GM21528 (cell line): ENCODE measurements around the gene GP1BB.

Experiments used
- ATAC-seq: cut with Tn5 transposase; IDR thresholded peaks from one replicate; pipeline ENCODE4 v1.9.1; 2021; ENCODE audit warnings: mild to moderate bottlenecking, moderate library complexity; ENCODE audit not compliant: unreplicated experiment, low FRiP score

GP1BB gene

DNA sequence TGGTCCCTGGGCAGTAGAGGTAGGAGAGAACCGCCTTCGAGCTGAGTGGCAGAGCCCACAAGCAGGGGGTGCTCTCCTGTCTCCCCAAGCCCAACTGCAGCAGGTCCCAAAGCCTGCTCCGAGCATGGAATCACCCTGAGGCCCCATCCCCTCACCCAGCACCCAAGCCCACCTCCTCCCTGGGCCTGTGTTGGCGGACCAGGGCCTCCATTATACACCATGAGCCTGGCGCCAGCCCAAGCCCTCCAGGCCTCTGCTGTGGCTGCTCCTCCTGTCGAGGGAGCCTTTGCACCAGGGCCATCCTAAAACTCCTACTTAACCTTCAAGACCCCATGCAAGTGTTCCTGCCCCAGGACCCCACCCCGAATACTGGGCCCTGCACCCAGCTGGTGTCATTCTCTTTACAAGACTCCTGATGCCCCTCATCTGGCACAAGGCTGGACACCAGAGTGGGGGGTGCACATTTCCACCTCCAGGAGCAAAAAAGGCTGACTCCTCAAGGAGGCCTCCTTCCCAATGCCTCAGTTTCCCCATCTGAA lies 16.6 kb downstream of the GP1BB start:
- no peak for ATAC-seq

DNA sequence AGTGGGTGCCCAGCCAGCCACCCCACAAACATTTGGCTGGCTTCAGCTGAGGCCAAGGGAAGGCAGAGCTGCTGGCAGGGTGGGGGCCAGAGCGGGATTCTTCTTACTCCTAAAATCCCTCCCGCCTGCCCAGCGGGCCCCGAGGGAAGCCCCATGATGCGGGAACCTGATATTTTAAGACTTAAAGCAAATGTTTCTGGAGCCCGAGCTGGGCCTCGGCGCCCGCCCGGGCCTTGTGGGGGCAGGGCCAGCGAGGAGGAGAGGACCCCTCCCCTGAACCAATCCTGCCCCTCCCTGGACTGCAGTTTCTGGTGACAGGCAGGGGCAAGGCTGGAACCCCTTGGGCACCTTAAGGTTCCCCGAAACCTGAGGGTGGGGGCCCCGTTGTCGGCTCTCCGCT lies 17.2 kb downstream of the GP1BB start:
- ATAC-seq, result no peak

DNA sequence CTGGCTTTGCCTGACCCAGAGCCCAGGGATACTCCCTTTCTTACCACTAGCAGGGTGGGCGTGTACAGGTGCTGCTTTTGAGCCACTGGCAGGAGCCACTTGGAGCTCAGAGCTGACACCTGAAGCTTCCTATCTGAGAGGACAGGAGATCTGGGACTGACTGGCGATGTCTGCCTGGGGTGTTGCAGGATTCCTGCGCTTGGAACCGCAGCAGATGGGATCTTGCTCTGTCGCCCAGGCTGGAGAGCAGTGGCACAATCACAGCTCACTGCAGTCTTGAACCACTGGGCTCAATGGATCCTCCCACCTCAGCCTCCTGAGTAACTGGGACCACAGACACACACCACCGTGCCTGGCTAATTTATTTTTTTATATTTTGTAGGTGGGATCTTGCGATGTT lies 17.7 kb downstream of the GP1BB start:
- ATAC-seq, result no peak

DNA sequence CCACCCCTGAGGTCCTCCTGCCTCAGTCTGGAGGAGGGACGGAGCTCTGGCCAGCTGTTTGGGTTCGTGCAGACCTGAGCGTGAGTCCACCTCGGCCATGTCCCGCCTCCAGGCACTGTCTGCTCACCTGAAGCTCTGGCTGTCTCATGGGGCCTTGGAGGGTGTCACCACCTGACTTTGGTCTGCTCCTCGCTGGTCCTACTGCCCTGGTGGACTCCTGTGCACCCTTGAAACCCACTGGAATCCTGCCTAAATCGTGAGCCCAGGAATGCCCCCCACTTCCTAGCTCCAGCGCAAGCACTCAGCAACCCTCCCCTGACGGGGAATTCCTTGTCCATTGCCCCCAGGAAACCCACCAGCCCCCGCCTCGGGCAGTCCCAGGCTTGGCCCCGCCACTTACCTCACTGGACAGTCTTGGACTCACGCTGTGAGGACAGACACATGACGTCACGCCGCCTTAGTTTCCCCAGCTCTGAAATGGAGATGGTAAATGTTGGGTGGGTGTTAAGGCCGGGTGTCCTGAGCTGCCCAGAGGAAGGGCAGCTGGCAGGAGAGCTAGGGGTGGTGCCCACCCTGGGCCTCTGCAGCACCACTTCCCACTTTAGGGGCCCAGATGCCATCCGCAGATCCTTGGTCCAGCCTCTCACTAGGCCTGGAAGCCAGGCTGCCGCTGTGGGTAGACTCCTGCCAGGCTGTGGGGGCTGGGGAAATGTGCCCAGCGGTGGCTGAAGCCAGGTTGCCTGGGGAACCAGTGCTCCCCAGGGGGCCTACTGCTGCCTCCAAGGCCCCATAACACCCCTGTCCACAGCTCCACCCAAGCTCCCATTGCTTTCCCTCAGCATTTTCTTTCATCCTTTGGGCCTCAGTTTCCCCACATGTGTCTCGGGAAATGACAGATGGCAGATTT lies 19.1 kb downstream of the GP1BB start:
- ATAC-seq, result no peak

DNA sequence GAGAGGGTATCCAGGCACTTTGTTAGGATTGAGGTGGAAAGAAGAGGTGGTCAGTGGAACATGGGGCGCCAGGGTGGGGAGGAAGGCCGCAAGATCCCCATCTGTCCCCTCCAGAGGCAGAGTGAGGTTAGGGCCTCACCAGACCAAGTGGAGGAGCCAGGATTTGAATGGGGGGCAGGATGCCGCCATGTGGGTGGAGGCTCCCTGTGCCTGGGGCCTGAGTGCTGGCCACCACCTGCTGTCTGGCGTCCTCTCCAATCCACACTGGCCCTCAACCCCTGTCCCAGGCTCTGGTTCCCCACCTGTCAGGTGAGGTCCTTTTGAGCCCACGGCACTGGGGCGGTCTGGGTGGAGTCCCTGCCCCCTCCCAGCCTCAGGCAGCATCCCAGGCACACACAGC lies 19.7 kb downstream of the GP1BB start:
- no peak for ATAC-seq

DNA sequence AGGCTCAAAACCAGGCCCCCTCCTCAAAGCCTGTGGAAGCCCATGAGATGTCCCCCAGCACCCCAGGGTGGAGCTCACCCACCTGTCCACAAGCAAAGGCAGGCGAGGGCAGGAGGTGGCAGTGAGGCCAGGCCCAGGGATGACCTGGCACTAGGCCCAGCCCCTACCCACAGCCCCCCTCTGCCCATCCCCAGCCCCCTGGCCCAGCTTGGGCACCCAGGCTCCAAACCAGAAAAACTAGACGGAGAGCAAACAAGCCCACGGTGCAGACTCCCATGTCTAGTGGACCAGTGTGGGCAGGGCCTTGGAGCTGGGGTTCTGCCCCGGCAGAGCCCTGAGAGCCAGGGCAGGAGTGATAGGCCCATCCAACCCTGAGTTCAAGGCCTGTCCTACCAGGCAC lies 20.3 kb downstream of the GP1BB start:
- no peak for ATAC-seq

DNA sequence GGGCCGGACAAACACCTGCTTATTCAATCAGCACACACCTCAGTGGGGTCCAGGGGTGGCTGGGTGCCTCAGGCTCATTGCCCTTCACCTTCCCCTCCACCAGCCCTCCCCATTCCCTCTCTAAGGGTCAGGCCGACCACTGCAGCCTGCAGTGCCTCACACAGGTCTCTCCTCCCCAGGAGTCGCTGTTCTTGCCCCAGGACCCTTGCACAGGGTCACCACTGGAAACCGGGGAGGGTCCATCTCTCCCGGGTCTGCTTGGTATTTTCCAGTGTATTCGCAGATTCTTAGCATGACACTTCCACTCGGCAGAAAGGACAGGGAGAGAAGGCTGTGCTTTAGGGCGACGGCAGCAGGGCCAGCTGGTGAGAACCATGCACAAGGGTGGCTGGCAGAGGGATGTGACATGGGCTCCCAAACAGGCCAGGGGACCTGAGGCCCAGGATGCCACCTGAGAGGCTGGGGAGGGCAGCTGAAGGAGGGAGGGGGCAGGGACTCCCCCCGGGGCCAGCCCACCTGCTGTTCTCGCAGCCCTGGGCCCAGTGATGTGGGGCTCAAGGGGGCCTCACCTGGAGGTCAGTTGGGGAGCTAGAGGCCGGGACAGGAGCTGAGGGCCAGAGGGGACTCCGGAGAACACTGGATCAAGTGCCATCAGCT lies 21.1 kb downstream of the GP1BB start:
- ATAC-seq, result no peak

DNA sequence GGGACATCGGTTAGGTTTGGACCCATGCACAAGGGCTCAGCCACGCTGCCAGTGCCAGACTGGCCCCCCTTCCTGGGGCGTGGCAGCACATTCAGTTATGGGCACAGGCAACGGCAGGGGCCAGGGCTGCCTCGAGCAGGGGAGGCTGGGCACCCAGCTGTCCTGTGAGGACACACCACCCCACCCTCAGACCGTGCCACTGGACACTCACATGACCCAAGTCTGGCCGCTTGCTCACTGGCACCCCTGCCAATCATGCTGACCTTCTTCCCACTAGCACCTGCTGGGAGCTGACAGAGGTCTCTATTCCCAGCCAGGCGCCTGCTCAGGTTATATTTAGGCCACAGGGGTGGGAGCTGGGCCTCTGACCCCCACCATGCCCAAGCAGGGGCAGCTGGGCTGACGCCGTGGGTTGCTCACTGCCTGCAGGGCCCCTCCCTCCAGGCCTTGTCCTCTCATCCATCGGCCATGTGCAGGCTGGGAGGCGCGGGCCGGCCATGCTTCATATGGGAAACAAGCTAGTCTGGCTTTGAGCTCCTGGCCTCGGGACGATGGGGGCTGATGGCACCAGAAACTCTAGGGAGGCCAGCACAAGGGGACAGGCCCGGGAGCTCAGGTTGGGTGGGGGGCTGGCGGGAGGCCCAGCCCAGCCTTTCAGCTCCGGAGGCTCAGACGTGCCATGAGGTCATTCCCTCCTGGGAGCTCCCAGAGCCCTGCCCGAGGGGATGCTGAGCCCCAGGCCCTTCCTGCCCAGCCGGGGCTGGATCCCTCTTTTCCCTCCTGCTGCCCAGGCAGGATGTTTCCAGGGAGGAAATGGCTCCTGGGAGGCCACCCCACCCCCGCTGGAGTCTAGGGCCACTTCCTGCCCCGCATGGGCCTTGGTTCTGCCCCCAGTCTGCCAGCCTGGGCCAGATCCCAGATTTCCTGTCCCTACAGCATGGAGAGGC lies 22.1 kb downstream of the GP1BB start:
- no peak for ATAC-seq

DNA sequence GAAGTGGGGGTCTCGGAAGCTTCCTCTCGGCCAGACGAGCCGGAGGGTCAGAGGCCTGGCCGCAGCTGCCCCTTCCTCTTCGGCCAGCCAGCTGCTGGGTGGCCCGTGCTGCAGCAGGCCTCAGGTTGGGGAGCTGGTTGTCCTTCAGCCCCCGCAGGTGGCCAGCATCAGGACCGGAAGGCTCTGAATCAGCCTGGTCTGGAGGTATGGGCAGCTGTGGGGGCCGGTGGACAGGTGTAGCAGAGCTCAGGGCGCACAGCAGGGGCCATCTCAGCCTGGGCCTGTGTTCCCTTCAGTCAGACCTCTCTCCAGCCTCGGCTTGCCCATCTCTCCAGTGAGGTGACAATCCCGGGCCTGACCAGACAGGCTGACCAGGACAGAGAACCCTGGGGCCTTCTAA lies 23.4 kb downstream of the GP1BB start:
- ATAC-seq, result no peak

DNA sequence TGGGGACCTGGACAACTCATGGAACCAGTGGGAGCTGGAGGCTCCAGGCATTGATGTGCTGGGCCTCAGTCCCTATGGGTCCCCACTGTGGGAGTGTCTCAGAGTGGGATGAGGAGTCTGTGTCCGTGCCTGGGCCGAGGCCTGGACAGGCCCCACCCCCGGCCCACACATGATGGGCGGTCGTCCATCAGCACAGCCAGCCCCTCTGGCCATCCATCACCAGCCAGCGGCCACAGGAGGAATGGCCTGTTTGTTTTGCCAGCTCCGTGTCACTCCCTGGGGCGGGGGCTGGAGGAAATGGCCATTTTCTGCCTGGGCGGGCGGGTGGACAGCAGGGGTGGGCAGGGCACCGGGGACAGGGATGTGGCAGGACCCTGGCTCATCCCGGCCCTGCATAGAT lies 24.2 kb downstream of the GP1BB start:
- ATAC-seq, result no peak

DNA sequence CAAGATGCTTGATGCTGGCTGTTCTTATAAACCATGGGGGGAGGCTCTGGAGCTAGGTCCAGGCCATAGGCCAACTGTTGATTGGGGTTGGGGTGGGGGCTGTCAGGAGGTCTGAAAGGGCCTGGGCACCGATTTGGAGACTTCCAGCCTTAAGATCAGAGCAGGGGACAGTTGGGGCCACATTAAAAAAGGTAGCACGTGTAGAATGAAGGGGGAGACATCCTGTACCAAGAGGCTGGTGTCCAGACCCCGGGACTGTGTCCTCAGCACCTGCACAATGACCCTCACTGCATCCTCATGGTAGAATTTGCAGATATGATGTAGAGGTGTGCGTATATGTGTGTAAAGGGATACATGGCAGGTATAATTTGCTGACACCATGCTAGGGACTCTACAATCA lies 24.8 kb downstream of the GP1BB start:
- no peak for ATAC-seq

DNA sequence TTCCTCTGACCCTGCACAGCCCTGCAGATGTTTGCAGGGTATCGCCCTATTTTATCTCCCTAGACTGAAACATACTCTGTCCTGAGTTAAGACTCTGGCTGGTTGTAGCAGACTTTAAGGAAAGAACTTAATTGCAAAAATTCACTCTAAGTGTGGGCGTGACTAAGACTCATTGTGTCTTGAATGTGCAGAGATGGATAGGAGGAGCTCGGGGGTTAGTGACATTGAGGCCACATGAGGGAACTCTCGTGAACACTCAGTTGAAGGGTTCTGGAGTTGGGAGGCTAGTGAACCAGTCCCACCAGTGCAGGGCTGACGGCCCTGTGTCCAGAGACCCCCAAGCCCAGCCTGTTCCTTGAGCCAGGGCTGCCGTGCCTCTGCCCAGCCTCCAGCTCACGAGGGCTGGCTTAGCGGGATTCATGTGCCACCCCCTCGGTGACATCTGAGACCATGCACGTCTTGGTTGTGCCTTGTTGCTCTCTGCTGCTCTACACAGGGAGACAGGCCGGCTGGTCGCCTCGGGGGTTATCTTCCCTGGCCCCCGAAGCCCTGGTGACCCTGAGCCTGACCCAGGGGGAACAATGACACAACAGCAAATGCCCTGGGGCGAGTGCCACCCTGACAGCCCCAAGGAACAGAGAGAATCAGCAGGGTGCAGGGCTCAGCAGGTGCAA lies 25.8 kb downstream of the GP1BB start:
- ATAC-seq, result no peak

DNA sequence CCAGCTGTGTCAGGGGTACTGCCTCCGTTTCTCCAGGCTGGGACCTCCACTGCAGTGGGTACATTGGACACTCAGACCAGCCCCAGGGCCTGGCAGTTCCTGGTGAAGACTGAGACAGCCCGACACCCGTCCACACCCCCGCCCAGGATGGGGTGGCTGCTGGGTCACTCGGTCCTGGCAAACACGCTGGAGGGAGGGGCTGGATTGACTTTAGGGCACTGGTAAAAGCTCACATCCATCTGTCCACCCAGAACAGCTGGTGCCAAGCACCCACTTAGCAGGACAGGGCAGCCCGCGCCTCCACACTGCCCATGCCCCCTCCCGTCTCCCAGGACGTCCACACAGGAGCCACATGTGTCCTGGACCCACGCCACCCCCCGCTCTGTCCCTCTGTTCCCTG lies 26.5 kb downstream of the GP1BB start:
- ATAC-seq, result no peak

DNA sequence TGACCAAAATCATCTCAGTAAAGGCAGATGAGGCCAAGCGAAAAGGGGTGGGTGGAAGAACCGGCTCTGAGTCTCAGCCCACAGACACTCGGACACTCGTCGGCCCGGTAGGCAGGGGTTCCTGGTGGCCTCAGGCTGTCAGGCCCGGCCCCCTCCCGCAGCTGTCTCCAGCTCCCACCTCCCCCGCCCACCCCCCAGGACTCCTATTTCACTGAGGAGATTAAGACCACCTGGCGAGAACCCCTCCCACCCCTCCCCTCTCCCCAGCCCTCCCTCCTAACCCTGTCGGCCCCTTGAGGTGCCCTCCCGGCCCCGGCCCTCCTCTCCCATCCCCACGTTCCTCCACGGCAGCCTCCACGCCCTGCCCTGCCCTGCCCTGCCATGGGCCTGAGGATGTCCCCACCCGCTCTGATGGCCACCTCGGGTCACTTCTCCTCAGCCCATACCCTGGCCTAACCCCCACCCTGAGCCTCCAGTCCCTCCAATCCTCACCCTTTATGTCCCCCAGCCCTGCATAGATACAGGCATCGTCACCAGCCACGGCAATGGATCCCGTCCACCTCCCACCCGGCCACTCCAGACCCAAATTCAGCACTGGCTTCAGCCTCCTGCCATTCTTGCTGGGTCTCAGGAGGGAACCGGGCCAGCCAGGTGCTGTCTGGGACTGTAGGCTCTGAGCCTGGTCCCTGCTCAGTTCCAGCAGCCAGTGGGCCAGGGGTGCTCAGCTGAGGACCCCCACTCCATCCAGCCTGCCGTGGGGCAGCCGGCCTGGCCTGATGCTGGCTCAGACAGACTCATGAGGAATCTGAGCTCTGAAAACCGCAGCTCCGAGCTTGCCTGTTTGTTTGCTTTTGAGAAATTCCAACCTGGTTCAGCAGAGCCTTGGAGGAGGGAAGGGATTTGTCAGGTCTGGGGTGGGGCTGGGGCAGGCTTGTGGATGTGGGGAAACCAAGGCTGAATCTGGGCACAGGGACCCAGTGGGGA lies 27.5 kb downstream of the GP1BB start:
- no peak for ATAC-seq

DNA sequence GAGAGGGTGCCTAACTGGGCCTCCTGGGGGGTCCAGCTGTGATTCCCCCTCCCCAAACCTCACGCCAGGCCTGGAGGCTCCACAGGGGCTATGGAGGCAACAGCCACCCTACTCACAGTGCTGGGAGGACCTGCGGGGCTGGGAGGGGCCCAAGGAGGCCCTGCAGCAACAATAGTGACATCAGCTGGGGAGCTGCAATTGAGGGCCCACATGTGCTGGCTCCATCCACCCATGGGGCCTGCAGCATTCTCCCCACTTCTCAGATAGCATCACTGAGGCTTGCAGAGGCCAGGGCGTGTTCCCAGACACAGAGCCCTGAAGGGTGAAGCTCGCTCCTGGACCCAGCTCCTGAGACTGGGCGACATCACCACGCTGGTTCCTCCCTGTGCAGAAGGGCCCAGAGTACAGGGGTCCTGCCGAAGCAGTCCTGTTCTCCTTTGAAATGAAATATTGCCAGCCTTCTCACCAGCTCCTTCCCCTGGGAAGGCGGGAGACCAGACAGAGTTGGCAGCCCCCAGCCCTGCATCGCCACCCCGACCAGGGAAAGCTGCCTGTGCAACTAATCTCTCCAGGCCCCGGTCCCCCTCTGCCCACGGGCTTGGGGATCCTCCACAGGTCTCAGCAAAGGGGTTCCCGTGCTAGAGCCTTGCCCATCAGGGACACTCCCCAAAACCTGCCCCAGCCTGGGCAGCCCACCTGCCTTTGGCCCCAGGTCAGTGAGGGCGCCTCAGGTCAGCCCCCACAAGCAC lies 28.3 kb downstream of the GP1BB start:
- no peak for ATAC-seq

DNA sequence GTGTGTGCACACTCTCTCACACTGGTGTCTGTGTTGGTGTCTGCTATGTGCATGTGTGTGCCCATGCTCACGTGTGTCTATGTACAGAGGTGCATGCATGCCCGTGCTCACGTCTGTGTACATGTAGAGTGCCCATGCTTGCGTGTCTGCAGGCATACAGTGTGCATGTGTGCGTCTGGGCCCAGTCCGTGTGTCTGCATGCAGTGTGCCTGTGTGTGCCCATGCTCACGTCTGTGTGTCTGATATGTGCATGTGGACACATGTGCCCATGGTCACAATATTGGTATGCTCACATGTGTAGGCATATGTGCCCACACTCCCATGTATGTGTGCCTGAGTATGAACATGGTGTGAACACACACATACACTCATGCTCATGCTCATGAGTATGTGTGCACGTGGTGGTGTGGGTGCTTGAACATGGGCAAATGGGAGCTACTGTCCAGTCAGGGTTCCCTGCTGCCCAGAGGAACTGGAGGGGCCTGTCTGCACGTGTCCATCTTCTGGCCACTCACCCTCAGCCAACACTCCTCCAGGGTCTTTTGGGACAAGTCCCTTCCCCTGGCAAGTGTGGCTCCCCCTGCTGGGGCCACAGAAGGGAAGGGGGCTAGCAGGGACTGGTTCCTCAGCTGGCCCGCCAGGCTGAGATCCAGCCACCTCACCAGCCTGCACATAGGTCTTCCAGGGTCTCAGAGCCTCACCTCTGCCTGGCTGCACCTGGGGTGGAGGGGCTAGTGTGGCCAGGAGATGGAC lies 29.9 kb downstream of the GP1BB start:
- ATAC-seq, result no peak

DNA sequence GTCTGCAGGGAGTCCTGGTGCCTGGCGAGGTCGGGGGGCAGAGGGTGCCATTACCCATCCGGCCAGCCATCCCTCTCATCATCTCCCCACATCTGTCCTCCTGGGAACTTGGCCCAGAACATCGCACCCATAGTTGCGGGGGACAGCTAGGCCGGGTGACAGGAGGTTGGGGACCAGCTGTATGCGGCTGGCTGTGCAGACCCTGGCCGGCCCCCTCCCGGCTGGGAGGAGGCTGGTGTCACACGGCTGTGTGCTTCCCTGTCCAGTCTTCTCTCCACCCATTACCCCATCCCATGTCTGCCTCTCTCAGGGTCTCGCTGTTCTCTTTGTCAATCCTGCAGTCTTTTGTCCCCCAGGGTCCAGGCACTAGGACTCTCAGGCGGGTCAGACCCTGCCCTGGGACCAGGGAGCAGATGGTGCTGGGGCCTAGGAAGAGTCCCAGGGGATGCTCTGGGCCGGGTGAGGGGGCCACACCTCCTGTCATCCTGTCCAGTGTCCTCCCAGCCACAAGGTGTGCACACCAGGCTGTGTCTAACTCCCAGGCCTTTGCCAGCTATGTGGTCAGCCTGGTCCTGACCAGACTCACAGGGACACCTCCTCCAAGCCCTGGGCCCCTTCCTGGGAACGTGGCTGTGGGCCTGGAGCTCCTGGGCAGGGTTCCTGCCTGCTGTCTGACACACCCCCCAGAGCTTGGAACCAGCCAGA lies 30.8 kb downstream of the GP1BB start:
- ATAC-seq, result no peak
